ENCODE results near the gene NCSTN. TPM values are rescaled to one million over a fixed set of nuclear protein-coding genes. Genes with fewer than 3 reads are reported as not detected.

The NCSTN gene
- total RNA-seq, 1 experiment from 2014 or later: 67.8 TPM

GRCh38 chr1:160394673-160395072 is 51.5 kb downstream of the NCSTN start:
- Histone ChIP-seq H4K91ac (ENCODE audit: insufficient read length, low read depth, low read length) (no peak overlapping the region), H2BK12ac (ENCODE audit: insufficient read length, low read depth, low read length) (no peak overlapping the region), H4K20me1 (ENCODE audit: control insufficient read depth, insufficient read depth, insufficient read length) (no peaks in the 10 kb centered on the region), H3K23ac (ENCODE audit: insufficient read length, low read depth, low read length) (no peak overlapping the region), H3K14ac (ENCODE audit: insufficient read depth, low read length) (no peak overlapping the region), H2BK120ac (ENCODE audit: low read depth, low read length, poor library complexity, severe bottlenecking) (no peak overlapping the region), H2AFZ (ENCODE audit: low read length) (no peak overlapping the region), H3K4me2 (ENCODE audit: insufficient read depth, insufficient read length, low read length) (no peak overlapping the region), H4K5ac (ENCODE audit: insufficient read length, low read depth, low read length) (no peak overlapping the region), H3T11ph (ENCODE audit: low read length) (no peak overlapping the region), H3K79me1 (ENCODE audit: insufficient read depth, low read depth, low read length, poor library complexity, severe bottlenecking) (no peaks in the 10 kb centered on the region), H3K56ac (ENCODE audit: insufficient read length, low read depth, low read length) (no peak overlapping the region), H3K9me3 (ENCODE audit: control insufficient read depth, low read depth, low read length) (no peaks in the 10 kb centered on the region), H3K27ac (ENCODE audit: insufficient read length, low read depth, low read length) (no peak overlapping the region), H2BK20ac (ENCODE audit: low read depth, low read length, poor library complexity, severe bottlenecking) (no peak overlapping the region), H4K8ac (replicated peaks; ENCODE audit: insufficient read length, low read depth, low read length) (no peak overlapping the region), H3K9ac (ENCODE audit: extremely low read depth, insufficient read length, low read length) (no peak overlapping the region), H3K18ac (ENCODE audit: insufficient read length, low read depth, low read length) (no peak overlapping the region), H3K4me1 (ENCODE audit: insufficient read depth, low read length) (peaks cover 10% of the 10 kb centered on the region; the same call in 1 of the 2 replicates), H3K27me3 (ENCODE audit: insufficient read depth, low read length) (no peaks in the 10 kb centered on the region), H3K23me2 (ENCODE audit: insufficient read length, low read depth, low read length, poor library complexity, severe bottlenecking) (peaks cover 3% of the 10 kb centered on the region), H2BK15ac (ENCODE audit: low read depth, low read length) (no peak overlapping the region), H2BK5ac (ENCODE audit: insufficient read length, low read length) (no peak overlapping the region), H2AK5ac (ENCODE audit: insufficient read length, low read length) (no peak overlapping the region), H3K79me2 (ENCODE audit: insufficient read depth, low read length) (no peaks in the 10 kb centered on the region), H3K4ac (ENCODE audit: low read depth, low read length) (no peak overlapping the region)
- H3K9me3 Mint-ChIP-seq: no peaks in the 10 kb centered on the region; a peak in 1 of 5 replicates
- H3K27me3 Mint-ChIP-seq (ENCODE audit: low read depth): peaks cover 3% of the 10 kb centered on the region; the same call in 1 of the 2 replicates
- TF ChIP-seq, protein P1, sequence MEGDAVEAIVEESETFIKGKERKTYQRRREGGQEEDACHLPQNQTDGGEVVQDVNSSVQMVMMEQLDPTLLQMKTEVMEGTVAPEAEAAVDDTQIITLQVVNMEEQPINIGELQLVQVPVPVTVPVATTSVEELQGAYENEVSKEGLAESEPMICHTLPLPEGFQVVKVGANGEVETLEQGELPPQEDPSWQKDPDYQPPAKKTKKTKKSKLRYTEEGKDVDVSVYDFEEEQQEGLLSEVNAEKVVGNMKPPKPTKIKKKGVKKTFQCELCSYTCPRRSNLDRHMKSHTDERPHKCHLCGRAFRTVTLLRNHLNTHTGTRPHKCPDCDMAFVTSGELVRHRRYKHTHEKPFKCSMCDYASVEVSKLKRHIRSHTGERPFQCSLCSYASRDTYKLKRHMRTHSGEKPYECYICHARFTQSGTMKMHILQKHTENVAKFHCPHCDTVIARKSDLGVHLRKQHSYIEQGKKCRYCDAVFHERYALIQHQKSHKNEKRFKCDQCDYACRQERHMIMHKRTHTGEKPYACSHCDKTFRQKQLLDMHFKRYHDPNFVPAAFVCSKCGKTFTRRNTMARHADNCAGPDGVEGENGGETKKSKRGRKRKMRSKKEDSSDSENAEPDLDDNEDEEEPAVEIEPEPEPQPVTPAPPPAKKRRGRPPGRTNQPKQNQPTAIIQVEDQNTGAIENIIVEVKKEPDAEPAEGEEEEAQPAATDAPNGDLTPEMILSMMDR (conservative IDR thresholded peaks at IDR 0.05): no peak
- H3K4me3 Mint-ChIP-seq: no peak overlapping the region
- peaks cover 16% of the 10 kb centered on the region in 2 experiments for H3K4me1 Mint-ChIP-seq
- H3K36me3 Mint-ChIP-seq (ENCODE audit: insufficient read depth in 1 of 3, low read depth in 3 of 3): no peaks in the 10 kb centered on the region; a peak in 2 of 7 replicates
- WGBS (ENCODE audit: extremely low coverage, insufficient read length, low lambda C conversion rate): no CpG with 5 or more reads among the region's 8 CpGs
- DNase-seq: no peak
- H3K27ac Mint-ChIP-seq: no peak overlapping the region

All from H9 (cell line).